Measurements from ENCODE around the gene NUDT16L1. TPM values are rescaled to one million over a fixed set of nuclear protein-coding genes. Genes with fewer than 3 reads are reported as not detected.

Gene NUDT16L1
- total and polyA plus RNA-seq, 2 of the 8 experiments (the other 6 are each of a cell fraction or from before 2014, with no cell fraction given) = 34.8 to 77.3 TPM

GRCh38 chr16:4659363-4660353 is 33.7 kb upstream of the NUDT16L1 start (continued):
- TF ChIP-seq CHD7 (IDR thresholded peaks at IDR 0.05; ENCODE audit: insufficient replicate concordance, low read length) (no peak), ATF2 (IDR thresholded peaks at IDR 0.05; ENCODE audit: low read length) (no peak), GTF2F1 (IDR thresholded peaks at IDR 0.05; ENCODE audit: borderline replicate concordance, low read depth, low read length) (no peak), SIRT6 (IDR thresholded peaks at IDR 0.05; ENCODE audit: low read length) (no peak), TAF7 (optimal IDR thresholded peaks at IDR 0.05; ENCODE audit: borderline replicate concordance, low read depth, low read length) (no peak), NRF1 (IDR thresholded peaks at IDR 0.05; ENCODE audit: low read depth, low read length) (no peak), FOSL1 (IDR thresholded peaks at IDR 0.05; ENCODE audit: insufficient read depth, low read depth, low read length) (no peak)

Measured in H1 (cell line).